ENCODE results near the gene ADGRG3. TPM values are rescaled to one million over a fixed set of nuclear protein-coding genes. Genes with fewer than 3 reads are reported as not detected.

The ADGRG3 gene
- polyA plus RNA-seq, 4 donors = 0.45 to 8.6 (median 1.1) TPM

GRCh38 chr16:57738844-57739243, 70.7 kb downstream of the ADGRG3 start:
- DNase-seq (no peak), FAIRE-seq (no peak)
- no peaks in the 10 kb centered on the region for H3K9me3 ChIP-seq (ENCODE audit: control insufficient read depth in 2 of 2, insufficient read depth in 1 of 2, low read depth in 1 of 2, low read length in 1 of 2)
- H3K36me3 ChIP-seq (ENCODE audit: control insufficient read depth in 3 of 3, insufficient read depth in 2 of 3, low read depth in 1 of 3, low read length in 3 of 3) = peaks cover 0 to 46% (median 0%) of the 10 kb centered on the region in 3 donors
- H3K4me1 ChIP-seq (ENCODE audit: control insufficient read depth in 3 of 3, insufficient read depth in 2 of 3, low read depth in 1 of 3, low read length in 2 of 3) = peaks cover 0 to 19% (median 1%) of the 10 kb centered on the region in 3 donors
- H3K27me3 ChIP-seq (ENCODE audit: control insufficient read depth in 3 of 3, insufficient read depth in 3 of 3, low read length in 3 of 3) = no peaks in the 10 kb centered on the region
- H3K27ac ChIP-seq (ENCODE audit: low read depth in 1 of 3, low read length in 2 of 3) = no peak overlapping the region
- 95 to 99% (median 99%) methylated on average over 7 of the region's 7 CpGs for WGBS, 3 donors
- H3K4me3 ChIP-seq (ENCODE audit: low read depth in 1 of 3, low read length in 3 of 3) = no peak overlapping the region

Other genes starting within 250 kb of the ADGRG3 start
- gene CIAPIN1, start 220.9 kb upstream of the ADGRG3 start, polyA plus RNA-seq = 10 to 100 TPM; 39.4 to 55.9 (median 47.2) TPM
- 100 to 1,000 TPM in 2 of 4 donors, 10 to 100 TPM in 2; 63.9 to 177 (median 107) TPM for gene COQ9, start 220.8 kb upstream of the ADGRG3 start, polyA plus RNA-seq
- gene POLR2C, start 205.6 kb upstream of the ADGRG3 start, polyA plus RNA-seq = 10 to 100 TPM; 51.7 to 86.8 (median 61.4) TPM
- gene DOK4, start 181.8 kb upstream of the ADGRG3 start, polyA plus RNA-seq = 100 to 1,000 TPM in 3 of 4 donors, 10 to 100 TPM in 1; 53.0 to 144 (median 123) TPM
- 1 to 10 TPM; 1.1 to 4.5 (median 2.2) TPM for gene CCDC102A, start 131.7 kb upstream of the ADGRG3 start, polyA plus RNA-seq
- 1 to 10 TPM; 2.4 to 9.3 (median 3.6) TPM for gene ADGRG5, start 125.7 kb upstream of the ADGRG3 start, polyA plus RNA-seq
- 100 to 1,000 TPM in 1 of 4 donors, 10 to 100 TPM in 1, 1 to 10 TPM in 2; 4.1 to 158 (median 26.0) TPM for gene ADGRG1, start 39.7 kb upstream of the ADGRG3 start, polyA plus RNA-seq
- under 1 TPM in 1 of 4 donors, not detected in 3; 0.37 TPM for gene DRC7, start 26.5 kb downstream of the ADGRG3 start, polyA plus RNA-seq
- 10 to 100 TPM in 2 of 4 donors, 1 to 10 TPM in 2; 9.6 to 19.3 (median 12.1) TPM for gene KATNB1, start 67.5 kb downstream of the ADGRG3 start, polyA plus RNA-seq
- 100 to 1,000 TPM in 2 of 4 donors, 10 to 100 TPM in 2; 12.8 to 237 (median 131) TPM for gene KIFC3, start 134.2 kb downstream of the ADGRG3 start, polyA plus RNA-seq

All from small intestine (tissue), 7 donors.